ENCODE measurements around the gene NEB.
A peak's percentile ranks its signal among the peaks of the same experiment; 100 is the strongest.

NEB gene, protein sequence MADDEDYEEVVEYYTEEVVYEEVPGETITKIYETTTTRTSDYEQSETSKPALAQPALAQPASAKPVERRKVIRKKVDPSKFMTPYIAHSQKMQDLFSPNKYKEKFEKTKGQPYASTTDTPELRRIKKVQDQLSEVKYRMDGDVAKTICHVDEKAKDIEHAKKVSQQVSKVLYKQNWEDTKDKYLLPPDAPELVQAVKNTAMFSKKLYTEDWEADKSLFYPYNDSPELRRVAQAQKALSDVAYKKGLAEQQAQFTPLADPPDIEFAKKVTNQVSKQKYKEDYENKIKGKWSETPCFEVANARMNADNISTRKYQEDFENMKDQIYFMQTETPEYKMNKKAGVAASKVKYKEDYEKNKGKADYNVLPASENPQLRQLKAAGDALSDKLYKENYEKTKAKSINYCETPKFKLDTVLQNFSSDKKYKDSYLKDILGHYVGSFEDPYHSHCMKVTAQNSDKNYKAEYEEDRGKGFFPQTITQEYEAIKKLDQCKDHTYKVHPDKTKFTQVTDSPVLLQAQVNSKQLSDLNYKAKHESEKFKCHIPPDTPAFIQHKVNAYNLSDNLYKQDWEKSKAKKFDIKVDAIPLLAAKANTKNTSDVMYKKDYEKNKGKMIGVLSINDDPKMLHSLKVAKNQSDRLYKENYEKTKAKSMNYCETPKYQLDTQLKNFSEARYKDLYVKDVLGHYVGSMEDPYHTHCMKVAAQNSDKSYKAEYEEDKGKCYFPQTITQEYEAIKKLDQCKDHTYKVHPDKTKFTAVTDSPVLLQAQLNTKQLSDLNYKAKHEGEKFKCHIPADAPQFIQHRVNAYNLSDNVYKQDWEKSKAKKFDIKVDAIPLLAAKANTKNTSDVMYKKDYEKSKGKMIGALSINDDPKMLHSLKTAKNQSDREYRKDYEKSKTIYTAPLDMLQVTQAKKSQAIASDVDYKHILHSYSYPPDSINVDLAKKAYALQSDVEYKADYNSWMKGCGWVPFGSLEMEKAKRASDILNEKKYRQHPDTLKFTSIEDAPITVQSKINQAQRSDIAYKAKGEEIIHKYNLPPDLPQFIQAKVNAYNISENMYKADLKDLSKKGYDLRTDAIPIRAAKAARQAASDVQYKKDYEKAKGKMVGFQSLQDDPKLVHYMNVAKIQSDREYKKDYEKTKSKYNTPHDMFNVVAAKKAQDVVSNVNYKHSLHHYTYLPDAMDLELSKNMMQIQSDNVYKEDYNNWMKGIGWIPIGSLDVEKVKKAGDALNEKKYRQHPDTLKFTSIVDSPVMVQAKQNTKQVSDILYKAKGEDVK (N-terminal part only)

DNA sequence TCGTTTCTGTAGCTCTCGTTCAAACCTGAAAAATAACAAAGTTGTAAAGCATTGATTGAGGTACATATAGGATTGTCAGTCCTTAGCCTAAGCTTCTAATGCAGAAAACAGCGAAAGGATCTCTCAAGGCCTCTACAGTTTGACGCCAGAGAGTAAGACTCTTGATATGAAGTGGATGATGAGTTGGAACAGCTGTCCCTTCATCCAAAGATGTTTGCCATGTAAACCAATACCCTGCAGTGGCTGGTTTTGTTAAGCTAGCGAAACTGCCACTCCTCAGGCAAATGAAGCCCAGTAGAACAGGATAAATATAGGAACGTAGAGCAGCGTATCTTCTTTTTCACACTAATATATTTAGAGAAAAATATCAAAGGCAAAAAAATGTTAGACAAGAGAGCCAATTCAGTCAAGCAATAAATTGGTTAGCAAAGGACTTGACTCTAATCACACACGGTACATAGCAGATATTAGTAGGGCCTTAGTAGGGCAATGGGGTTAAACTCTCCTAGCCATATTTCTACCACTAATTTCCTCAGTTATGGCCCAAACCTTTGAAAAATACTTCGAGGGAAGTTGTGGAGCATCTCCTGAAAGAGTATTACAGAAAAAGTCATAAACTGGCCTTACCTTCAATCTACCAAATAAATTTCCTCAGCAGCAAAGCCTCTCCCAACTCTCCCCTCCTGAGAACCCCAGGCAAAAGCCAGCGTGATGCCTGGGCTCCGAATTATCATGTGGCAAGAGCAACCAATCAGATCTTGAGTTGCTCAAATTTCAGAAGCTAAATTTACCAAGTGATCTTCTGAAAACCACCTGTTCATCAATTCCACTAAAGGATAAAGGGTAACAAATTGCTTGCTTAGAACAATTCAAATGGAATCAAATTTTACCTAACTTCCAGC is at the start of gene NEB:
TSS of gene NEB (minus strand) at position 706 of the 902 bp plus-strand sequence. CDS start 1,320 bp downstream, outside the sequence.
- DNase-seq, result peak; percentile 55

DNA sequence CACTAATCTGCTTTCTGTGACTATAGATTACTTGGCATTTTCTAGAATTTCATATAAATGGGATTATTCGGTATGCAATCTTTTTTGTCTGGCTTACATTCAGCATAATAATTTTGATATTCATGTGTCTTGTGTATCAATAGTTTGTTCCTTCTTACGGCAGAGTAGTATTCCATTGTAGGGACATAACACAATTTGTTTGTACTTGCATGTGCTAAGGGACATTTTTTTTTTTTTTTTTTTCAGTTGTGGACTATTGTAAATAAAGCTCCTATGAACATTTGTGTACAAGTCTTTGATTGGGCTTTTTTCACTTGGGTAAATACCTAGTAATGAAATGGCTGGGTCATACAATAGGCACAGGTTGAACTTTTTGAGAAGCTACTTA is 48.9 kb upstream of the NEB start:
- DNase-seq, result no peak

DNA sequence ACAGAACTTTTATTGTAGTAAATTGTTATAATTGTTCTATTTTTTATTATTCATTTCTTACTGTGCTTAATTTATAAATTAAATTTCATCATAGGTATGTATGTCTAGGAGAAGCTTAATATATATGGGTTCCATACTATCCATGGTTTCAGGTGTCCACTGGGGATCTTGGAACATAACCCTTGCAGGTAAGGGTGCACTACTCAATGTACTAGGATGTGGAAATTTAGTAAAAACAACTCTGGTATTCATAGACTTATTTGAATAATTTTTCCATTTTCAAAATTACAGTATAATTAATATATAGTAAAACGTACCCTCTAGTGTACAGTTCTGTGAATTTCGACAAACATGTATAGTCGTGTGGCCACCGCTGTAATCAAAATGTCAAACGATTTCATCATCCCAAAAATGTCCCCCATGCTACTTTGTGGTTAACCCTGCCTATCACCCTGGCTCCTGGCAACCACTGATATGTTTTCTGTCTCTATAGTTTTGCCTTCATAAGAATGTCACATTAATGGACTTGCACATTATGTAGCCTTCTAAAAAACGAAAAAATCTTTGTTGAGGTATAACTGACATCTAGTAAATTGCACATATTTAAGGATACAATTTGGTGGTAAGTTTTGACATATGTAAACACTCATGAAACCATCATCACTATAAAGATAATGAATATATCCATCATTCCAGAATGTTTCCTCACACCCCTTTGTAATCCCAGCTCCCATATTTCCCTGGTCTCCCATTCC is 48.3 kb upstream of the NEB start:
- DNase-seq, result no peak

DNA sequence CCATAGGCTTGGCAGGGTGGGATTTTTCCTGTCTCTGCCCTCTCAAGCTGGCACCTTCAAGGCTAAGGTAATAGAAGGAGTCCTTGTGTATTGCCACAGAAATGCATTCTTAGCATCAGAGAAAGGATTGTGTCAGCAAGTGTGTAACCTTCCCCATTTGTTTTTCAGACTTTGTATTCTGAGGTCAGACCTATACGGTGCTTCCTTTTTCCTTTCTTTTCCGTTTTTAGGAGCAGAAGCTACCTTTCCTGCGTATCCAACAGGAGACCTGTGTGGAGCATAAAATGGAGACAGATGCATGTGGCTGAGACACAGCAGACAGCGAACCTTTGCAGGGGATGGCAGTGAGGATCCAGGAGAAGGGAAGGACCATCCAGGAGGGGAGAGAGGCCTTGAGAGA is 47.4 kb upstream of the NEB start:
- no peak for DNase-seq

DNA sequence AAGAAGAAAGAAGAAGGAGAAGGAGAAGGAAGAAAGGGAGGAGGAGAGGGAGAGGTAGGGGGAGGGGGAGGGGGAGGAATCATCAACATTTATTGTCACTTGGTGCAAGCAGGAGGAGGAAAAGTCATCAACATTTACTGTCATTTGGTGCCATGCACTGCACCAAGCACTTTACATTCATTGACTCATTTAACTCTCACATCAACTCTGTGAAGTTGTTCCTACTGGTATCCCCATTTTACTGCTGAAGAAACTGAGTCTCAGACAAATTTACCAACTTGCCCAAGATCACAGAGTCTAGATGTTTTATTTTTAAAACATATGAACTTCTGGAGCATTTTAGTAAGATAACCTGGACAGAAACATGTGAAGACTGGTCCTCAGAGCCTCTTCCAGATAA is 46.7 kb upstream of the NEB start:
- DNase-seq, result no peak

DNA sequence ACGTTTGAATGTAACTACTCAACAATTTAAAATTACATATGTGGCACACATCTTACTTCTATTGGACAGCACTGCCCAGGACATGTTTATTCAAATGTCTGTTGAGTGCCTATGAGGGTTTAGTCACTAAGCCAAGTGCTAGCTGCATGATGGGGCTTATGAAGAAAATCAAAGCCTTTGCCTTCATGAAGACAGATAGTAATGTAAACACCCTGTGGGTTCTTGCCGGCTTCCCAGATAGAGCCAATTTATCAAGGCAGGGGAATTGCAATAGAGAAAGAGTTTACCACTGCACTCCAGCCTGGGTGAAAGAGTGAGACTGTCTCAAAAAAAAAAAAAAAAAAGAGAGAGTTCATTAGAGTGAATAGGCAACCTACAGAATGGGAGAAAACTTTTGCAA is 43.7 kb upstream of the NEB start:
- DNase-seq, result no peak

DNA sequence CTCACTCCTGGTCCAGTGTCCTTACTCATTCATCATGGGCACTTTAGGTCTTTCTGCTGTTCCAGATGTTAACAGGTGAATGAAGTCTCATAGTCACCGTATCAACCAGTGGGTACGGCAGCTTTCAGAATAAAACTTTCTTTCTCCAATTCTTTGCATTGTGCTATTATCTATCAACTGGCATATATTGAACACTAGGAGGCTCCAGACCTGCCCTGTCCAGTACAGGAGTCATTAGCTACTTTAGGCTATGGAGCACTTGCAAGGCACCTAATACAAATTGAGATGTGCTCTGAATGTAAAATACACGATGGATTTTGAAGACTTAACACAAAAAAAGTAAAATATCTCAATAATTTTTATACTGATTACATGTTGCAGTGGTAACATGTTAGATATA is 43.2 kb upstream of the NEB start:
- DNase-seq, result no peak

DNA sequence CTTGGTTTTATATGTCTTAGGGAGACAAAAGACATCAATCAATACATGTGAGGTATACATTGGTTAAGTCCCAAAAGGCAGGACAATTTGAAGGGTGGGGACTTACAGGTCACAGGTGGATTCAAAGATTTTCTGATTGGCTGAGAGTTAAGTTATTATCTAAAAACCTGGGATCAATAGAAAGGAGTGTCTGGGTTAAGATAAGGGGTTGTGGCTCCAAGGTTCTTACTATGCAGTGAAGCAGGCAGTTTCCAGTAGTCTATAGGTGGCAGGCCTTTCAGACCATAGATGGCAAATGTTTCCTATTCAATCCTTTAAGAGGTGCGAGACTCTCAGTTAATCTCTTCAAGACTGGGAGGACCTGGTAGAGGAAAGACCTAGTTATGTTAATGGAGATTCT is 42.1 kb upstream of the NEB start:
- no peak for DNase-seq

DNA sequence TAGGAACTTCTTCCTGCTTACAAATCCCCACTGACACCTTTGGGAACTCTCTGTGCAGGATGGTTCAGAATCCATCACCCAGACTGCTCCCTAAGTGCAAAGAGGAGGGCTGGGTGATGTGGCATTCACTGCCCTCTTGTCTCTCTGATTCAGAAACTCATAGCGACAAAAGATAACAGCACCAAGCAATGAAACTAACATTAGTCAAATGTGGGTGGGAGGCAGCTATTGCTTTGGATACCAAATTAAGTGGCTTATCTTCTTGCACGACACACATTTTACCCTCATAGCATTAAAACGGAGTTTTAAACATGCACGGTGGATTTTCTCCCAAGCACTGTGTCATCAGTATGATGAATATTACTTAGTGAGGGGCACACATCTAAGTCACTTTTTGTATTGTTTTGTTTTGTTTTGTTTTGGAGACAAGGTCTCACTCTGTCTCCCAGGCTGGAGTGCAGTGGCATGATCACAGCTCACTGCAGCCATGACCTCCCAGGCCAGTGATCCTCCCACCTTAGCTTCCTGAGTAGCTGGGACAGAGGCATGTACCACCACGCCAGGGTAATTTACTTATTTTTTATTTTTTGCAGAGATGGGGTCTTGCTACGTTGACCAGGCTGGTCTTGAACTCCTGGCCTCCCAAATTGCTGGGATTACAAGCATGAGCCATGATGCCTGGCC is 40.9 kb upstream of the NEB start:
- DNase-seq, result no peak

DNA sequence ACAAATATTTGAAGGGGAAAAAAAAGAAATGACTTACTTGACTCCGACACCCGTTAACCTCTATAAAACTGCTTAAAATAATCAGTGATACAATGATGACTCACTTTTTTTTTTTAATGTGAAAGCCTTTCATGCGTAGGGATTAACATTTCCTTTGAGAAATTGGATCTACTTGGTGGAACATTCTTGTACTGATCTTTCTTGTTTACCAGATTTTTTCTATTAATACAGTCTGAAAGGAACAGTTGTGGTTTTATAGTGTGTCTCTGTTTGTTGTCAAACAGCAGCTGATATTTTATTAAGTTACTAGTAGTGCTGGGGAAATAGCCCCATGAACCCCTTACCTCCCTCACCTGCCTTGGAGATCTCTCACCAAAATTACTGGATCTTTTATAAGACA is 40.2 kb upstream of the NEB start:
- no peak for DNase-seq

DNA sequence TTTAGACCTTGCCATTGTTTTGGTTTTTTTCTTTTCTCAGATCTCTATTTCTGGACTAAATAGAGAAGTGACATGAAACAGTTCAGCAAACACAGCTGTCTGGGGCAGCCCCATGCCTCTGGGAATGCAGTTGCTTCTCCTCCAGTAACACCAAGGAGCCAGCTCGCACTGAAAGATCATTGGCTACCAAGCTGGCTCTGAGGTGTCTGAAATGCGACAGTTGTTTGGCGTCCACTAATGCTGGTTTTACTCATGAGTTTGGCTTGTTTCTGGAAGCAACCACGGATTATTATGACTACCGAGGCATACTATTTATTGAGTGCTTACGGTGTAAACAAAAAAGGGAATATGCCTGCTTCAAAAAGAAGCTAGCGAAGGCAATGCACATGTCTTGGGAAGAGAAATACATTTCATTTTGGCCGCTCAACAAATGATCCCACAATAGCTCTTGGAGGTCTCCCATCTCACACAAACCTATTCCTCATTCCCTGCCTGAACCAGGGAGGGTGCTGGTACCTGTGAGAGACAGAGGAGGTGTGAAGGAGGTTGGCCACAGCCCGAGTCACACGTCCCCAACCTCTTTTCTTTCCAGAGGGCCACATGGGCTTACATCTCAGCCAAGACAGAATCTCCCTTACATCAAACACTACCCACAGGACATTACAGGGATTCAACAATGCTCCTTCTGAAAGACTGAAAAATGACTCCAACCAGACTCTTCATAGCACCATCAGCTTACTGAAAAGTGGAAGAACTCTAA is 37.5 kb upstream of the NEB start:
- no peak for DNase-seq

DNA sequence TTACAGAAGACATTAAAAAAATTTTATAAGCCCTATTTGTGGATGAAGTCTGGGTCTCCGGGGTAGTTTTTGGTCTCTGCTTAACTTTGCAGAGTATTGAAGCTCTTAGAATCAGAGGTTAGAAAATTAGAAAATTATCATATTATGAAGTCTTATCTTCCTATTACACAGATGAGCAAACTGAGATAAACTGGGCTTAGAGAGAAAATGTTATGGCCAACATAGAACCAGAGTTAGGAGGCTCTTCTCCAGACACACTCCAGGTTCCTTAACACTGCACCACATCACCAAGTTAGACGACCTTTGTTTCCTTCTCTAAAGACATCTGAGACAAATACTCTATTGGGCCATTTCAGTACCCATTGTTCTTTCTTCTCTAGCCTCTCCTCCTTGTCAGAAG is 36.7 kb upstream of the NEB start:
- no peak for DNase-seq

DNA sequence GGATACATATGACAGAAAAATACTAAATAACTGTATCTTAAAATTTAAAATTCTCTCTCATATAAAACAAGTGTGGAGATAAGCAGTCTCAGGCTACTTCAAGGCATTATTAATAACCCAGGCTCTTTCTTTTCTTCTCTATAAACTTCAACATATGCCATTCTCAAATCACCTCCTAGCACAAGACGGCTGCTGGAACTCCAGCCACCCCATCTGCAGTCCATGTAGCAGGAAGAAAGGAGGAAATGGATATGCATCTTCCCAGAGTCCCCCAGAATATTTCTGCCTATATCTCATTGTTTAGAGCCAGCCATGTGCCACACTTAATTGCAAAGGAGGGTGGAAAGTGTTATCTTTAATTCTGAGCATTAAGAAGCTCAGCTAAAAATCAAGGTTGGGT is 35.3 kb upstream of the NEB start:
- DNase-seq, result no peak

DNA sequence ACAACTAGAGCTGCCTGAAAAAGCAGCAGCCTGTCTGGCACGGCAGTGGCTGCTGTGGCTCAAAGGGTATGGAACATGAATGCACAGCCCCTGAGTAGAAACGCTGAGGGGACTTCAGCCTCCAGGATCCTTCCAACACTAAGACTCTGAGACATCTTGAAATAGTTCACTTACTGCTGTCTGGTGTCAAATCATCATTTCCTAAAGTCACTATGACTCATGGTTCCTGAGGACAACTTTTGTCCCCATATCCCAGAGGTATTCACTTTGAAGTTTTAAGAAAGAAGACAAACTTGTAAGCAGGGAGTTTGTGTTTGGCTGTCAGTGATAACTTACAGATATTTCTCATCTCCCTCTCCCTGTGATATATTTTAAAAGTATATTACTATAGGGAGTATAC is 33.3 kb upstream of the NEB start:
- DNase-seq, result no peak

DNA sequence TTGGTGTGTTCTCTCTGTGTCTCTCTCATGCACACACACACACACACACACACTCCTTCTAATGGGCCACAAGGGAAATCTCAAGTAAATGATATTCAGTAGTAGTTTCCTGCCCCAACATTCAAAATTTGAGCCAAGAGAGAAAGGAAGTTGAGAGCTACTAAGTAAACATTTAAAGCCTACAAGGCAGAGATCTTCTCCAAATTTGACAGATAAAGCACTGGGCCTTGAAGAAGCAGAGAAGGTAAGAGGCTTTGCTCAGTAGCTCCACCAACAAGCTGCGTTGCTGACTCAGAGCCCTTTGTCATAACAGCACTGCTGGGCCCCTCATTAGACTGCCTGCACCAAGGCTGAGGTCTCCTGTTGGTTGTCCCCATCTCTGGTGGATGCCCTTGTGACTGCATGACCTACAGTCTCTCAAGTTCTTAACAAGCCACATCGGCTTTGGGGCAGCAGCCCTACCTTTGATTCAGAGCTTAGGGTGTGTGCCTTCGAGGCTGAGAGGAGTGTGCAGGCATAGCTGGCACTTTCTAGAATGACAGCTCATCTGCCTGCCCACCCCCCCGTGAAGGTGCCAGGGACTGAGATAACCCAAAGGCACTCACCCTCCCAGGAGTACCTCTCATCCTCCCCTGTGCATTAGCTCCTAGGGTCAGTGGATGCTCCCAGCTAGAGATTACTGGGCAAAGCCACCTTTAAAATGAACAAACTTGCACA is 32.3 kb upstream of the NEB start:
- DNase-seq, result no peak

DNA sequence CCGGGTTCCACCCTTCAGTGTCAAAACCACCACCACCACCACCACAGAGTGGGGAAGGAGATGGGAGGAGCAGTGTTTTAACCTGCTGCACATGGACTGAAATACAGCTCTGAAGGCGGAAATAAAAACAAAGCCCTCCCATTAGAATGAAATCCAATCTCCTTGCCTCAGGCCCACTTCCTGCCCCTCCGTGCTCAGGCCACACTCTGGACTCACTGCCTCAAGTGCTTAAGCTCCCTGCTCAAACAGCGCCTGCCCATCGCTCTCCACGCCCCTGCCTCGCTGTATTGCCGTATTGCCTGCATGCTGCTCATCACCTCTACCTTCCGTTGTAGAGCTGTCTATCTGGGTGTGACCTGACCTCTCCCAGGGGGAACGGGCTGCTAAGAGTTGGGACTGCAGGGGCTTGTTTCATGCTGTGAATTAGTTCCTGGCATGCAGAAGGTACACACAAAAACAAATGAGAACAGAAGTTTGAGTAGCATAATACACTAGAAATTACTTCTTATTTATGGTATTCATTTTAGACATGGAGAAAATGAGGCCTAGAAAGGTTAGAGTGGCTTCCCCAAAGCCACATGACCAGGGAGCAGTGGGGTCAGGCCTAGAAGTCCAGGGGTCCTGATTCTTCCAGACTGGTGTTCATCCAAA is 31.6 kb upstream of the NEB start:
- DNase-seq, result no peak

DNA sequence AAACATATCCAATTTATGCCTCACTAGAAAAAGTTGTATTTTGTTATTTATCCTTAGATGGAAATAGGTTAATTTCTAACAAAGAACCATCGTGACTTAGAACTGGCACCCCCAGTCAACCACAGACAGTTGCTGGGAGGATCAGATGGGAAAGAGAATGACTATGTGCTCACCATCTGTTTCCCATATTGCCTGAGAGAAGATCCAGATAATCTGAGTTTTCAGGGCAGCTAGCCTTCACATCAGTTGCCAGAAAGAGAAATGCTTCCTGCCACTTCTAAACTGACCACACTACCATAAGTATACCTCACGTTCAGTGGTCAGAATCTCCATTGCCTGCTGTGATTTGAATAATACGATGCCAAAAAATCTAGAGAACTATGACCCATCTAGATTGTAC is 28.4 kb upstream of the NEB start:
- no peak for DNase-seq

DNA sequence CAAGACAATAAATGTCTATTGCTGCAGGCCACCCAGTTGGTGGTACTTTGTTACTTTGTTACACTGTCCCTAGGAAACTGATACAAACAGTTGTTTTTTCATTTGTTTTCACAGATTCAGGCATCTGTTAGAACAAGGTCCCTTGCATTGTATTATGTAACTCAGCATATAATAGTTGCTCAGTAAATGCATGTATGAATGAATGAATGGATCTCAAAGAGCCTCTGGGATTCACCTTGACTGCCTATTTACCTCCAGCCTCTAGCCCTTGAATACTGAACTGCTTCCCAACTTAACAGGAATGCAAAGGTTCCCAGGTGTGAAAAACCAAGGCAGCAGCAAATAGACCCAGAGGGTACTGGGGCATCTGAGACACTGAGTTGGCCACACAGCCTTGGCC is 27.4 kb upstream of the NEB start:
- no peak for DNase-seq

DNA sequence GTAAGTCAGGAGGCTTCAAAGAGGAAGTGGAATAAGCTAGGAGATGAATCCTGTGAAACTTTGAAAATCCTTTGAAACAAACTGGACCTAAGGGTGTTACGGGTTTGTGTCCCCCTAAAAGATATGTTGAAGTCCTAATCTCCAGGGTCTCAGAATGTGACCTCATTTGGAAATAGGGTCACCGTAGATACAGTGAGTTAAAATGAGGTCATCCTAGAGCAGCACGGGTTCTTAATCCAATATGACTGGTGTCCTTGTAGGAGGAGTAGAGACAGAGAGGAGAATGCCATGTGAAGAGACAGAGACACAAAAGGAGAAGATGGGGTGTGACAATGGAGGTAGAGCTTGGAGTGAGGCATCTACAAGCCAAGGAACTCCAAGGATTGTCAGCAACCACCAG is 26.9 kb upstream of the NEB start:
- DNase-seq, result no peak

Data from NCI-H2107 (cell line).